DOHH2 (cell line): Measurements from ENCODE around the gene SLC6A8.

Experiments
- EZH2phosphoT487 ChIP-seq: fragments of 200-600 bp; sonication (generic); IDR thresholded peaks from 2 replicates; pipeline ENCODE4 v1.6.1; 2017; ENCODE audit warnings: borderline replicate concordance, mild to moderate bottlenecking, antibody characterized with exemption, low read length, moderate library complexity, mixed read lengths
- TF ChIP-seq, protein P1 (sequence below): fragments of 200-600 bp; sonication (generic); IDR thresholded peaks from one replicate; pipeline ENCODE4 v1.5.1; 2014; ENCODE audit warnings: antibody characterized with exemption, mild to moderate bottlenecking, low read depth, low read length; ENCODE audit not compliant: poor library complexity, severe bottlenecking

DNA sequence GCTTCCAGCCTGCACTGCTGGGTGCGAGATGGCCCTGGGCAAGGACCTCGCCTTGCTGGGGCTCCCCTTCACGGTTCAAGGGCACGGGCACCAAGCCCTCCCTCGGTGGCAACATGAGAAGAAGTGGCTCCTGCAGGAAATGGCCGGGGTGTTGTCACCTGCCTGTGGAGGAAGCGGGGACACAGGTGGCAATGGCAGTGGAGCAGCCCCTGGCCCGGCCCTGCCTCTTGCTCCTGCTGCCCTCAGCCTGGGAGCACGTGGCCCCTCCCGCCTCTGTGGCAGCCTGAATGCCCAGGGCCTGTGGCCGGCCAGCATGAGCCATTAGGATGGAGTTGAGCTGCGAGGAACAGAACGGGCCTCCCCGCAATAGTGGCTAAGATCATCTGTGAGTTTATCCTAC lies 53.7 kb downstream of the SLC6A8 start:
- TF ChIP-seq, protein P1, sequence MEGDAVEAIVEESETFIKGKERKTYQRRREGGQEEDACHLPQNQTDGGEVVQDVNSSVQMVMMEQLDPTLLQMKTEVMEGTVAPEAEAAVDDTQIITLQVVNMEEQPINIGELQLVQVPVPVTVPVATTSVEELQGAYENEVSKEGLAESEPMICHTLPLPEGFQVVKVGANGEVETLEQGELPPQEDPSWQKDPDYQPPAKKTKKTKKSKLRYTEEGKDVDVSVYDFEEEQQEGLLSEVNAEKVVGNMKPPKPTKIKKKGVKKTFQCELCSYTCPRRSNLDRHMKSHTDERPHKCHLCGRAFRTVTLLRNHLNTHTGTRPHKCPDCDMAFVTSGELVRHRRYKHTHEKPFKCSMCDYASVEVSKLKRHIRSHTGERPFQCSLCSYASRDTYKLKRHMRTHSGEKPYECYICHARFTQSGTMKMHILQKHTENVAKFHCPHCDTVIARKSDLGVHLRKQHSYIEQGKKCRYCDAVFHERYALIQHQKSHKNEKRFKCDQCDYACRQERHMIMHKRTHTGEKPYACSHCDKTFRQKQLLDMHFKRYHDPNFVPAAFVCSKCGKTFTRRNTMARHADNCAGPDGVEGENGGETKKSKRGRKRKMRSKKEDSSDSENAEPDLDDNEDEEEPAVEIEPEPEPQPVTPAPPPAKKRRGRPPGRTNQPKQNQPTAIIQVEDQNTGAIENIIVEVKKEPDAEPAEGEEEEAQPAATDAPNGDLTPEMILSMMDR = no peak
- no peak for TF ChIP-seq EZH2phosphoT487
